Adrenal gland (tissue), 5 donors: ENCODE data around the gene CNKSR3.

Source experiments
- POLR2A ChIP-seq, 2 donors: fragments of 450-650 bp; IDR thresholded peaks; one replicate each; pipeline ENCODE4 v1.6.1; 2017; ENCODE audit warnings: antibody characterized with exemption in 2 of 2, mild to moderate bottlenecking in 2 of 2, moderate library complexity in 1 of 2
- TF ChIP-seq, protein P1 (sequence below), 6 experiments: fragments of 450-650 bp in 4 of 6; fragments of 200-600 bp in 2 of 6; sonication (generic) in 1 of 6; IDR thresholded peaks; 1 replicate in 5 of 6; 2 replicates in 1 of 6; pipeline versions ENCODE4 v1.5.1 to v1.8.0; 2016 to 2021; ENCODE audit warnings: antibody characterized with exemption in 6 of 6, mild to moderate bottlenecking in 2 of 6, moderate library complexity in 1 of 6
- donor health status: DM: no; HTN: no; CAD: no.

DNA sequence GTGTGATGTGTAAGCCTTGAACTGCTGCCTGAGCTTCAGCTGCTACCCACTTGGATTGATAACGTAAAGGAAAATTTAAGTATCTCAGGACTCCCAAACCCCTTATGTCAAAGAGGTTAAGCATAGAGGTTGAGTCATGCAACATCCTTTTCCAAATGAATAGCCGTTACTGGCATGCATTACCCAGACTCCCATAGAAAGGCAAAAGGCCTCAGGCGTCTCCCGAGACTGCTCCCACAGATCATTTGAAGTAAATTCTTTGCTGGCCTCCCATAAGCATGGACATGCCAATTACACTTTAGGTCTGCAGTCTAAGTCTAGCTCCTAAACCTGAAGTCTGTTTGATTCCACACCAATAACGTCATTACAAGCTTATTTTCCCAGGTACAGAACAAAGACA is 168.6 kb downstream of the CNKSR3 start:
- no peak for TF ChIP-seq POLR2A (IDR thresholded peaks at IDR 0.05)
- TF ChIP-seq, protein P1, sequence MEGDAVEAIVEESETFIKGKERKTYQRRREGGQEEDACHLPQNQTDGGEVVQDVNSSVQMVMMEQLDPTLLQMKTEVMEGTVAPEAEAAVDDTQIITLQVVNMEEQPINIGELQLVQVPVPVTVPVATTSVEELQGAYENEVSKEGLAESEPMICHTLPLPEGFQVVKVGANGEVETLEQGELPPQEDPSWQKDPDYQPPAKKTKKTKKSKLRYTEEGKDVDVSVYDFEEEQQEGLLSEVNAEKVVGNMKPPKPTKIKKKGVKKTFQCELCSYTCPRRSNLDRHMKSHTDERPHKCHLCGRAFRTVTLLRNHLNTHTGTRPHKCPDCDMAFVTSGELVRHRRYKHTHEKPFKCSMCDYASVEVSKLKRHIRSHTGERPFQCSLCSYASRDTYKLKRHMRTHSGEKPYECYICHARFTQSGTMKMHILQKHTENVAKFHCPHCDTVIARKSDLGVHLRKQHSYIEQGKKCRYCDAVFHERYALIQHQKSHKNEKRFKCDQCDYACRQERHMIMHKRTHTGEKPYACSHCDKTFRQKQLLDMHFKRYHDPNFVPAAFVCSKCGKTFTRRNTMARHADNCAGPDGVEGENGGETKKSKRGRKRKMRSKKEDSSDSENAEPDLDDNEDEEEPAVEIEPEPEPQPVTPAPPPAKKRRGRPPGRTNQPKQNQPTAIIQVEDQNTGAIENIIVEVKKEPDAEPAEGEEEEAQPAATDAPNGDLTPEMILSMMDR (IDR thresholded peaks at IDR 0.05): no peak
